Large intestine (tissue), 3 donors: ENCODE data around the gene RBM26. TPM values are rescaled to one million over a fixed set of nuclear protein-coding genes. Genes with fewer than 3 reads are reported as not detected.

Experiments used
- DNase-seq, 2 donors: peaks; one replicate each; pipeline versions ENCODE4 v3.0.0 to v3.0.0-alpha.2; 2013
- H3K27ac ChIP-seq: one replicate; pipeline ENCODE4 v1.5.1; 2013; ENCODE audit warnings: low read length
- H3K27me3 ChIP-seq: 2 replicates; pipeline ENCODE4 v1.6.1; 2013; ENCODE audit warnings: low read length; ENCODE audit not compliant: control insufficient read depth, insufficient read depth
- H3K36me3 ChIP-seq: 2 replicates; pipeline ENCODE4 v1.6.1; 2013; ENCODE audit warnings: low read length; ENCODE audit not compliant: control insufficient read depth, insufficient read depth
- H3K4me1 ChIP-seq: one replicate; pipeline ENCODE4 v1.6.1; 2013; ENCODE audit warnings: low read length; ENCODE audit not compliant: control insufficient read depth, insufficient read depth
- H3K4me3 ChIP-seq: one replicate; pipeline ENCODE4 v1.5.1; 2013; ENCODE audit warnings: low read length
- H3K9me3 ChIP-seq: one replicate; pipeline ENCODE4 v1.6.1; 2013; ENCODE audit warnings: mild to moderate bottlenecking, low read depth, low read length, moderate library complexity; ENCODE audit not compliant: control insufficient read depth
- WGBS: methylation state at CpG from one replicate; pipeline ENCODE4 v1.1.5; 2013; ENCODE audit warnings: low lambda C conversion rate; ENCODE audit not compliant: insufficient coverage; 5-methylcytosine and 5-hydroxymethylcytosine counted together
- polyA plus RNA-seq: library from polyadenylated mRNA; unstranded; fragments of 120-200 nt; gene quantifications from one replicate; pipeline ENCODE4 v1.2.1, GENCODE V29; 2013

RBM26 gene
- polyA plus RNA-seq, 1 donor = 57.9 TPM

- no peaks in the 10 kb centered on the region for H3K9me3 ChIP-seq
- H3K27ac ChIP-seq = no peak overlapping the region
- DNase-seq = peak in 1 of 2 donors; percentile 22
- H3K4me3 ChIP-seq = no peak overlapping the region
- no peaks in the 10 kb centered on the region for H3K27me3 ChIP-seq
- peaks cover 10% of the 10 kb centered on the region for H3K36me3 ChIP-seq
- H3K4me1 ChIP-seq = peaks cover 15% of the 10 kb centered on the region
- 55% methylated on average over 3 of the region's 4 CpGs for WGBS
Observed at GRCh38 chr13:79403113-79403512, 2.9 kb downstream of the RBM26 start.

GRCh38 chr13:79402679-79403078, 3.4 kb downstream of the RBM26 start:
- H3K9me3 ChIP-seq = no peaks in the 10 kb centered on the region
- no peak for DNase-seq
- H3K4me1 ChIP-seq = peaks cover 15% of the 10 kb centered on the region
- no peak overlapping the region for H3K27ac ChIP-seq
- no peak overlapping the region for H3K4me3 ChIP-seq
- 58% methylated on average over 2 of the region's 2 CpGs for WGBS
- H3K36me3 ChIP-seq = peaks cover 10% of the 10 kb centered on the region
- H3K27me3 ChIP-seq = no peaks in the 10 kb centered on the region

- no peak for DNase-seq
- Histone ChIP-seq H3K4me3 (no peak overlapping the region), H3K36me3 (peaks cover 12% of the 10 kb centered on the region), H3K4me1 (peaks cover 12% of the 10 kb centered on the region), H3K27me3 (no peaks in the 10 kb centered on the region), H3K9me3 (no peaks in the 10 kb centered on the region), H3K27ac (no peak overlapping the region)
- 67% methylated on average over 2 of the region's 2 CpGs for WGBS
Observed at GRCh38 chr13:79402074-79402635, 3.9 kb downstream of the RBM26 start.

GRCh38 chr13:79401259-79402070, 4.6 kb downstream of the RBM26 start:
- DNase-seq = no peak
- Histone ChIP-seq H3K27ac (no peak overlapping the region), H3K27me3 (no peaks in the 10 kb centered on the region), H3K9me3 (peaks cover under 1% of the 10 kb centered on the region), H3K4me1 (peaks cover 8% of the 10 kb centered on the region), H3K4me3 (no peak overlapping the region), H3K36me3 (peaks cover 17% of the 10 kb centered on the region)
- 100% methylated on average over 1 of the region's 2 CpGs for WGBS

- peaks cover 19% of the 10 kb centered on the region for H3K9me3 ChIP-seq
- no CpG with 5 or more reads among the region's 1 CpG for WGBS
- H3K4me1 ChIP-seq = peaks cover 8% of the 10 kb centered on the region
- peaks cover 27% of the 10 kb centered on the region for H3K36me3 ChIP-seq
- no peaks in the 10 kb centered on the region for H3K27me3 ChIP-seq
- DNase-seq = no peak
- H3K27ac ChIP-seq = no peak overlapping the region
- no peak overlapping the region for H3K4me3 ChIP-seq
Observed at GRCh38 chr13:79398915-79399314, 7.1 kb downstream of the RBM26 start.

- Histone ChIP-seq H3K27ac (no peak overlapping the region), H3K4me1 (peaks cover 12% of the 10 kb centered on the region), H3K4me3 (no peak overlapping the region), H3K27me3 (no peaks in the 10 kb centered on the region), H3K9me3 (peaks cover 19% of the 10 kb centered on the region), H3K36me3 (peaks cover 27% of the 10 kb centered on the region)
- no peak for DNase-seq
Observed at GRCh38 chr13:79398127-79398526, 7.9 kb downstream of the RBM26 start.

GRCh38 chr13:79395881-79396280, 10.2 kb downstream of the RBM26 start:
- H3K4me3 ChIP-seq = no peak overlapping the region
- H3K36me3 ChIP-seq = peaks cover 27% of the 10 kb centered on the region
- whole genome bisulfite sequencing = 100% methylated on average over 2 of the region's 4 CpGs
- no peak overlapping the region for H3K27ac ChIP-seq
- peak in 1 of 2 donors; percentile 22 for DNase-seq
- H3K4me1 ChIP-seq = peaks cover 9% of the 10 kb centered on the region
- no peaks in the 10 kb centered on the region for H3K27me3 ChIP-seq
- H3K9me3 ChIP-seq = peaks cover 19% of the 10 kb centered on the region

- peaks cover 19% of the 10 kb centered on the region for H3K9me3 ChIP-seq
- H3K36me3 ChIP-seq = peaks cover 18% of the 10 kb centered on the region
- H3K4me3 ChIP-seq = no peak overlapping the region
- WGBS = no CpG with 5 or more reads among the region's 14 CpGs
- DNase-seq = peak in 1 of 2 donors; percentile 39
- no peak overlapping the region for H3K27ac ChIP-seq
- no peaks in the 10 kb centered on the region for H3K27me3 ChIP-seq
- H3K4me1 ChIP-seq = peaks cover 9% of the 10 kb centered on the region
Observed at GRCh38 chr13:79393564-79394249, 12.3 kb downstream of the RBM26 start.

GRCh38 chr13:79392882-79393563, 13.0 kb downstream of the RBM26 start:
- H3K9me3 ChIP-seq = peaks cover 19% of the 10 kb centered on the region
- 100% methylated on average over 2 of the region's 6 CpGs for WGBS
- no peak overlapping the region for H3K4me3 ChIP-seq
- H3K27me3 ChIP-seq = no peaks in the 10 kb centered on the region
- H3K36me3 ChIP-seq = peaks cover 17% of the 10 kb centered on the region
- peak in 1 of 2 donors; percentile 49 for DNase-seq
- peaks cover 9% of the 10 kb centered on the region for H3K4me1 ChIP-seq
- H3K27ac ChIP-seq = no peak overlapping the region

GRCh38 chr13:79389026-79389425, 17.0 kb downstream of the RBM26 start:
- H3K36me3 ChIP-seq = peaks cover 4% of the 10 kb centered on the region
- H3K27me3 ChIP-seq = no peaks in the 10 kb centered on the region
- no peak overlapping the region for H3K4me3 ChIP-seq
- DNase-seq = no peak
- H3K27ac ChIP-seq = no peak overlapping the region
- peaks cover 9% of the 10 kb centered on the region for H3K4me1 ChIP-seq
- H3K9me3 ChIP-seq = no peaks in the 10 kb centered on the region
- 100% methylated on average over 1 of the region's 1 CpG for WGBS
